Measurements from ENCODE around the gene CERK.

GRCh38 chr22:46780453-46780852 lies 42.4 kb upstream of the CERK start:
- TF ChIP-seq, protein P1, sequence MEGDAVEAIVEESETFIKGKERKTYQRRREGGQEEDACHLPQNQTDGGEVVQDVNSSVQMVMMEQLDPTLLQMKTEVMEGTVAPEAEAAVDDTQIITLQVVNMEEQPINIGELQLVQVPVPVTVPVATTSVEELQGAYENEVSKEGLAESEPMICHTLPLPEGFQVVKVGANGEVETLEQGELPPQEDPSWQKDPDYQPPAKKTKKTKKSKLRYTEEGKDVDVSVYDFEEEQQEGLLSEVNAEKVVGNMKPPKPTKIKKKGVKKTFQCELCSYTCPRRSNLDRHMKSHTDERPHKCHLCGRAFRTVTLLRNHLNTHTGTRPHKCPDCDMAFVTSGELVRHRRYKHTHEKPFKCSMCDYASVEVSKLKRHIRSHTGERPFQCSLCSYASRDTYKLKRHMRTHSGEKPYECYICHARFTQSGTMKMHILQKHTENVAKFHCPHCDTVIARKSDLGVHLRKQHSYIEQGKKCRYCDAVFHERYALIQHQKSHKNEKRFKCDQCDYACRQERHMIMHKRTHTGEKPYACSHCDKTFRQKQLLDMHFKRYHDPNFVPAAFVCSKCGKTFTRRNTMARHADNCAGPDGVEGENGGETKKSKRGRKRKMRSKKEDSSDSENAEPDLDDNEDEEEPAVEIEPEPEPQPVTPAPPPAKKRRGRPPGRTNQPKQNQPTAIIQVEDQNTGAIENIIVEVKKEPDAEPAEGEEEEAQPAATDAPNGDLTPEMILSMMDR (conservative IDR thresholded peaks at IDR 0.05 in 1 of 2, IDR thresholded peaks at IDR 0.05 in 1 of 2; ENCODE audit: extremely low read depth in 1 of 2, insufficient read depth in 1 of 2, low read depth in 1 of 2, low read length in 2 of 2) = no peak
- no peak for TF ChIP-seq EZH2 (IDR thresholded peaks at IDR 0.05; ENCODE audit: borderline replicate concordance, low read length)
